Central memory CD8-positive, alpha-beta T cell (primary cell): ENCODE results near the gene MB21D2.

Source experiments
- ATAC-seq: fragments of 150-1000 bp; cut with Tn5 transposase; replicated peaks from 2 replicates; pipeline ENCODE4 v1.10.0; 2022; ENCODE audit warnings: mild to moderate bottlenecking, moderate FRiP score, moderate number of reproducible peaks; ENCODE audit not compliant: poor library complexity, severe bottlenecking; ENCODE audit errors: extremely low read depth
- DNase-seq, 2 donors: peaks; one replicate each; pipeline ENCODE4 v3.0.0; 2021; ENCODE audit warnings: low spot score in 2 of 2
- H3K27ac Mint-ChIP-seq: one replicate; pipeline ENCODE4 v1.8.0; 2022; ENCODE audit warnings: low read depth, mild to moderate bottlenecking, moderate library complexity, mixed read lengths
- H3K27me3 Mint-ChIP-seq: one replicate; pipeline ENCODE4 v1.8.0; 2022; ENCODE audit warnings: mixed read lengths
- H3K36me3 Mint-ChIP-seq: one replicate; pipeline ENCODE4 v1.8.0; 2022; ENCODE audit warnings: mild to moderate bottlenecking, moderate library complexity, mixed read lengths; ENCODE audit not compliant: insufficient read depth
- H3K4me1 Mint-ChIP-seq: one replicate; pipeline ENCODE4 v1.8.0; 2022; ENCODE audit warnings: mixed read lengths
- H3K4me3 Mint-ChIP-seq: one replicate; pipeline ENCODE4 v1.8.0; 2022; ENCODE audit warnings: mild to moderate bottlenecking, moderate library complexity, mixed read lengths
- H3K9me3 Mint-ChIP-seq: one replicate; pipeline ENCODE4 v1.8.0; 2022; ENCODE audit warnings: mixed read lengths

The MB21D2 gene

GRCh38 chr3:192881159-192881786 lies 36.4 kb downstream of the MB21D2 start:
- DNase-seq (no peak), ATAC-seq (no peak)
- Mint-ChIP-seq H3K36me3 (peaks cover 2% of the 10 kb centered on the region), H3K4me3 (no peak overlapping the region), H3K27ac (no peak overlapping the region), H3K9me3 (peaks cover 2% of the 10 kb centered on the region), H3K4me1 (no peaks in the 10 kb centered on the region), H3K27me3 (no peaks in the 10 kb centered on the region)

- no peaks in the 10 kb centered on the region for H3K27me3 Mint-ChIP-seq
- DNase-seq (no peak), ATAC-seq (no peak)
- H3K27ac Mint-ChIP-seq, result no peak overlapping the region
- peaks cover 6% of the 10 kb centered on the region for H3K9me3 Mint-ChIP-seq
- H3K4me3 Mint-ChIP-seq, result no peak overlapping the region
- no peaks in the 10 kb centered on the region for H3K4me1 Mint-ChIP-seq
- no peaks in the 10 kb centered on the region for H3K36me3 Mint-ChIP-seq
Measured at GRCh38 chr3:192880313-192880712, 37.3 kb downstream of the MB21D2 start.

DNA sequence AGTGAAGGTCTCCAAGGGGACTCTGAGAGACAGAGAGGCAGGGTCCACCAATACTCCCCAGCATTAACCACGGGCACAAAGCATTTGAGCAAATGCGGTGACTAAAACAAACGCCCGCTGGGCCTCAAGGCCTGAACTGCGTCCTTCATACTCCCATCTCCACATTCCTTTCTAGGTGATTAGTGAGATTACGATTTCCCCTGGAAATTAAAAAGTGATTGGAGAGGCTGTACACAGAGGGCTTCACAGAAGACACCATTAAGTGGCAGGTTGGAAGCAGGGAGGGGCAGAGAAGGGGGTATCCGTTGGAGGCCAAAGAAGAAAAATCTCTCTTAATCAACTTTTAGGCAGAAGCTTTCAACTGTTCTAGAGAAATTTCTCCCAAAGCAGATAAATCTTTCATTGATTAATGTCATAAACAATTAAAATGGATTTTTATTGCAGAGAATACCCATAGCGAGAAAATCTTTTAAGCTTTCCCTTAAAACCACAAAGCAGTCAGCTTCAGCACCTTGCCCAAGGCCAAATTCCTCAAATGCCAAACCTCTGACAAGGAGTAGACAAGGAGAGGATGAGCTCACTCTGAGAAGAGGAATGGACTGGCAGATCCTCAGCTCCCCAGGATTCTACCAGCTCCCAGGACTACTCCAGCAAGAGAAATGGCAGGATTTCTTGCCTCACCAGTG lies 38.2 kb downstream of the MB21D2 start:
- no peaks in the 10 kb centered on the region for H3K27me3 Mint-ChIP-seq
- no peak for DNase-seq
- H3K27ac Mint-ChIP-seq, result no peak overlapping the region
- H3K9me3 Mint-ChIP-seq, result peaks cover 12% of the 10 kb centered on the region
- H3K36me3 Mint-ChIP-seq, result no peaks in the 10 kb centered on the region
- H3K4me3 Mint-ChIP-seq, result no peak overlapping the region
- H3K4me1 Mint-ChIP-seq, result no peaks in the 10 kb centered on the region
- no peak for ATAC-seq

- ATAC-seq (no peak), DNase-seq (no peak)
- Mint-ChIP-seq H3K4me1 (no peaks in the 10 kb centered on the region), H3K36me3 (no peaks in the 10 kb centered on the region), H3K27me3 (no peaks in the 10 kb centered on the region), H3K27ac (no peak overlapping the region), H3K4me3 (no peak overlapping the region), H3K9me3 (peaks cover 12% of the 10 kb centered on the region)
Measured at GRCh38 chr3:192875971-192876565, 41.6 kb downstream of the MB21D2 start.

DNA sequence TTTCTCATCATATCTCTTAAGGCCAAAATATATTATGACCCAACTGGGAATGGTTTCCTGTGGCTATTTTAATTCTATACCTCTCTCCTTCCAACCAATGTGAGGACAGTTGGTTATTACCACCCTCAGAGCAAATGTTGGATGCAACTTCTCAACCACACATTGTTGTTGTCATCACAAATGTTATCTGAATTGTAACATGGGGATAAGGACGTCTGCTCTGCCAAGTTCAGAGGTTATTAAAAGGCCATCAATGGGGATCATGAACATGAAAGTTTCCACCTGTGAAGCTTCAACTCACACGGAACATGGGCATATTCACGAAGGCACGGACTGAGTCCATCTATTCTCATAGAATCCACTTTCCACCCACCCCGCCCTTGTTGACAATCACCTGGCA lies 46.8 kb downstream of the MB21D2 start:
- no peak for DNase-seq
- no peak for ATAC-seq
- Mint-ChIP-seq H3K9me3 (peaks cover 6% of the 10 kb centered on the region), H3K4me1 (no peaks in the 10 kb centered on the region), H3K27me3 (no peaks in the 10 kb centered on the region), H3K4me3 (no peak overlapping the region), H3K36me3 (no peaks in the 10 kb centered on the region), H3K27ac (no peak overlapping the region)

DNA sequence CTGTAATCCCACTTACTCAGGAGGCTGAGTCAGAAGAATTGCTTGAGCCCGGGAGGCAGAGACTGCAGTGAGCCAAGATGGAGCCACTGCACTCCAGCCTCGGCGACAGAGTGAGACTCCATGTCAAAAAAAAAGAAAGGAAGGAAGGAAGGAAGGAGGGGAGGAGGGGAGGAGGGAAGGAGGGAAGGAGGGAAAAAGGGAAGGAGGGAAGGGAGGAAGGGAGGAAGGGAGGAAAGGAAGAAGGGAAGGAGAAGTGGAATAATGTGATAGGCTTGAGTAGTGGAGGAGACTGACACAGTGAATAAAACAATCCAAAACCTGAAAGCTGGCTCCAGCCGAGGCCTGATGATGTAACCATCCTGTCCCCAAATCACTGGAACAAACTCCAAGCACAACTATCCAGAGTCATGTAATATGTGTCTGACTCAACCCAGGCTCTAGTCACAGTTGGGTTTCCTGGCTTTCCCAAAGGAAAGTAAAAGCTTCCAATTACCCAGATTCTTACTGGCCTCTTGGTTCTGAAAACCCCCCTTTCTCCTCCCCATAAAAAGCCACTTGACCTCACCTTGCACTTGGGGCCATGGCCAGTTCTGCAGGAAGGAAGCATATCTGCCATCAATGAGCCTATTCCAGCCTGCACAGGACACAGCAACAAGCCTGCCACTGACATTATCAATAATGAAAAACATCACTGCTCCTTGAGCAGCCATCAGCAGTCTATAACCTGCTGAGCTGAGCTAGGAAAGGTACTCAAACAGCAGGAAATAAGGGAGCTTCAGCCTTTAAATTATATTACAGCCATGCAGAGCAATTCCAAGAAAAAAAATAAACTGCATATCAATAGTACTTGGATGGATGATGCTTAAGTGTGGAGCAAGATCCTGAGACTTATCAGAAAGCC lies 48.3 kb downstream of the MB21D2 start:
- no peaks in the 10 kb centered on the region for H3K36me3 Mint-ChIP-seq
- H3K27me3 Mint-ChIP-seq, result no peaks in the 10 kb centered on the region
- H3K27ac Mint-ChIP-seq, result no peak overlapping the region
- no peaks in the 10 kb centered on the region for H3K4me1 Mint-ChIP-seq
- DNase-seq (no peak), ATAC-seq (no peak)
- no peak overlapping the region for H3K4me3 Mint-ChIP-seq
- no peaks in the 10 kb centered on the region for H3K9me3 Mint-ChIP-seq

DNA sequence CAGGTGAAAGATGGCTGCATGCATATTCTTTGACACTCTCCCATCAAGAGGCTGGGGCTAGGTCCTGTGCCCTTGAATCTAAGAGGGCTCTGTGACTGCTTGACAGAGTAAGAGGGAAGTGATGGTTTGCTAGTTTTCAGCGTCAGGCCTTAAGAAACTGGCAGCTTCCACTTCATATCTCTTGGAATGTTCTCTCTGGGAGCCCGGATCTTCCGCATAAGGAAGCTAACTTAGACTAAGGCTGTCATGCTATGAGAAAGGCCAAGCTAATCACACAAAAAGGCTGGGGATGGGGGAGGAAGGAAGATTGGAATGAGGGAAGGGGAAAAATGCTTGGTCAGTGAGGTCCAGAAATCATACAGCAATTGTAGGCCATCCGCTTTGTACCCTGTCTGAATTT lies 50.0 kb downstream of the MB21D2 start:
- Mint-ChIP-seq H3K27ac (no peak overlapping the region), H3K4me3 (no peak overlapping the region), H3K27me3 (no peaks in the 10 kb centered on the region), H3K4me1 (no peaks in the 10 kb centered on the region), H3K36me3 (no peaks in the 10 kb centered on the region), H3K9me3 (no peaks in the 10 kb centered on the region)
- ATAC-seq (no peak), DNase-seq (no peak)

DNA sequence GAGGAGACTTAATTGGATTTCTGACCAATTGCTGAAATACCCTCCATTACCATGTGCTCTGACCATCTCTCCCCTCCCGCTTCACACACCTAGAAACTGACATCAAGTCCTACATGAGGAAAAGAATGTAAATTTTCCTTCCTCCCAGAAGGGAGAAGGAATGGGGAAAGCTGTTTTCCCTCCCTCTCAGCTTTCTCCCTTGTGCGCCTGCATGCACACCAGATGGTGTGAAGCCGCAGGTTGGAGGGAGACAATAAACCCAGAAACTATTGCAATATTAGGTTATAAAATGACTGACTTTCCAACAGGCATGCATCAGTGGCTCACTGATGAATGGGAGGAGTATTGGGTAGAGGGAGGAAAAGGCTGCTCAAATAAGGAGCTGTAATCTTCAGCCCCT lies 50.9 kb downstream of the MB21D2 start:
- Mint-ChIP-seq H3K27ac (no peak overlapping the region), H3K4me1 (no peaks in the 10 kb centered on the region), H3K4me3 (no peak overlapping the region), H3K36me3 (no peaks in the 10 kb centered on the region), H3K9me3 (no peaks in the 10 kb centered on the region), H3K27me3 (no peaks in the 10 kb centered on the region)
- DNase-seq (no peak), ATAC-seq (no peak)

DNA sequence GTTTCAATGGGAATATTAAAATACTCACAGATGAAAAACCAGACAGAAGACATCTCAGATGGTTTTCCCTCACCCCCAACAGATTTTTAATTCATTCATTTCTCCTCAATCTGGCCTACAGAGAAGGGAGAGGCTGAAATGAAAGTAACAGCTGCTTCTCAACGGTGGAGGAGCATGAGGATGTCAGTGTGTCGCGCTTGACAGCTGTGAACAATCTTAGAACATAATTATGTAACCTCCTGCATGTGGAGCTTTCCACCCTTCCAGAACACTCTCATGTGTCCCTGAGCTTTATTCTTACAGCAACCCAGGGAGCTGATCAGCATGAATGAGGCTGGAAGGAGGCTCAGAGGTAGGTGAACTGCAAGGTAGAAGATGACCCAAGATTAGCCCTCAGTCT lies 52.7 kb downstream of the MB21D2 start:
- H3K4me1 Mint-ChIP-seq, result no peaks in the 10 kb centered on the region
- no peak for DNase-seq
- H3K27ac Mint-ChIP-seq, result no peak overlapping the region

DNA sequence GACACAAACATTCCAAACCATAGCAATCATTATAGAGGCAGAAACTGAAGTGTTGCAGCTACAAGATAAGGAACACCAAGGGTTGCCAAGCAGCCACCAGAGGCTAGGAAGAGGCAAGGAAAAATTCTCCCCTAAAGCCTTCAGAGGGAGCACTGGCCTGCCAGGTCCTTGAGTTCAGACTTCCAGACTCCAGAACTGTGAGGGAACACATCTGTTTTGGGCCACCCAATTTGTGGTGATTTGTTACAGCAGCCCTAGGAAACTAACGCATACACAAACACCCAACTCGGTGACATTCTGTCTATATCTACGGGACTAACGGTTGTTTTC lies 54.6 kb downstream of the MB21D2 start:
- Mint-ChIP-seq H3K4me3 (no peak overlapping the region), H3K4me1 (no peaks in the 10 kb centered on the region), H3K36me3 (peaks cover under 1% of the 10 kb centered on the region), H3K27me3 (no peaks in the 10 kb centered on the region), H3K9me3 (no peaks in the 10 kb centered on the region), H3K27ac (no peak overlapping the region)
- ATAC-seq (no peak), DNase-seq (no peak)

More for the DNA sequence above, 52.7 kb downstream of the MB21D2 start:
- Mint-ChIP-seq H3K27me3 (no peaks in the 10 kb centered on the region), H3K9me3 (no peaks in the 10 kb centered on the region), H3K36me3 (no peaks in the 10 kb centered on the region), H3K4me3 (no peak overlapping the region)
- no peak for ATAC-seq

DNA sequence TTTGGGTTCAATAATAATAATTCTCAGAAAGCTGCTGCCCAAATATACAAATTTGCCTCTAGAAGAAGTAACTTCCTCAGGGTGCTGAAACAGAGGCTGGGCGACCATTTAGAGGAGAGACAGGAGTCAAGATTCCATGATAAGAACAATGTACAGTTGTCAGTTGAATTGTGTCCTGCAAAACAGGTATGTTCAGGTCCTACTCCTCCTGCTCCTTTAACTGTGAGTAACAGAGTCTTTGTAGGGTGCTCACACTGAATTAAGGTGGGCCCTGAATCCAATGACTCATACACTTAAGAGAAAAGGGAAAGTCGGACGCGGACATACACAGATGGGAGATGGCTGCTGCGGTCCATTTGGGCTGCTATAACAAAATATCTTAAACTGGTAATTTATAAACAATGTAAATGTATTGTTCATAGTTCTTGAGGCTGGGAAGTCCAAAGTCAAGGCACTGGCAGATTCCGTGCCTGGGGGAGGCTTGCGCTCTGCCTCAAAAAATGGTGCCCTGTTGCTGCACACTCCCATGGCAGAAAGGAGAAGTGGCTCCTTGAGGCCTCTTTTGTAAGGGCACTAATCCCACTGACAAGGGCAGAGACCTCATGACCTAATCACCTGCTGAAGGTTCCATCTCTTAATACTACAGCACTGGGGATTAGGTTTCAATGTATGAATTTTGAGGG lies 55.1 kb downstream of the MB21D2 start:
- Mint-ChIP-seq H3K9me3 (no peaks in the 10 kb centered on the region), H3K36me3 (peaks cover 2% of the 10 kb centered on the region), H3K27ac (no peak overlapping the region), H3K4me3 (no peak overlapping the region), H3K4me1 (no peaks in the 10 kb centered on the region), H3K27me3 (no peaks in the 10 kb centered on the region)
- ATAC-seq (no peak), DNase-seq (no peak)

GRCh38 chr3:192861972-192862371 lies 55.7 kb downstream of the MB21D2 start:
- H3K27ac Mint-ChIP-seq, result no peak overlapping the region
- no peak overlapping the region for H3K4me3 Mint-ChIP-seq
- DNase-seq, result no peak
- peaks cover 2% of the 10 kb centered on the region for H3K36me3 Mint-ChIP-seq
- H3K9me3 Mint-ChIP-seq, result no peaks in the 10 kb centered on the region
- H3K27me3 Mint-ChIP-seq, result no peaks in the 10 kb centered on the region
- ATAC-seq, result no peak
- H3K4me1 Mint-ChIP-seq, result no peaks in the 10 kb centered on the region
